Stimulated activated CD4-positive, alpha-beta T cell treated with anti-CD3 and anti-CD28 coated beads, Interleukin-15, amount 100 ng/mL, for 48 hours (primary cell): ENCODE data around the gene SLC66A1.

ENCODE experiments used
- DNase-seq, 2 donors: peaks; one replicate each; pipeline ENCODE4 v3.0.0-alpha.2; 2020; ENCODE audit warnings: low read depth in 2 of 2

The SLC66A1 gene

GRCh38 chr1:19361611-19362147 is 49.6 kb downstream of the SLC66A1 start:
- no peak for DNase-seq

DNA sequence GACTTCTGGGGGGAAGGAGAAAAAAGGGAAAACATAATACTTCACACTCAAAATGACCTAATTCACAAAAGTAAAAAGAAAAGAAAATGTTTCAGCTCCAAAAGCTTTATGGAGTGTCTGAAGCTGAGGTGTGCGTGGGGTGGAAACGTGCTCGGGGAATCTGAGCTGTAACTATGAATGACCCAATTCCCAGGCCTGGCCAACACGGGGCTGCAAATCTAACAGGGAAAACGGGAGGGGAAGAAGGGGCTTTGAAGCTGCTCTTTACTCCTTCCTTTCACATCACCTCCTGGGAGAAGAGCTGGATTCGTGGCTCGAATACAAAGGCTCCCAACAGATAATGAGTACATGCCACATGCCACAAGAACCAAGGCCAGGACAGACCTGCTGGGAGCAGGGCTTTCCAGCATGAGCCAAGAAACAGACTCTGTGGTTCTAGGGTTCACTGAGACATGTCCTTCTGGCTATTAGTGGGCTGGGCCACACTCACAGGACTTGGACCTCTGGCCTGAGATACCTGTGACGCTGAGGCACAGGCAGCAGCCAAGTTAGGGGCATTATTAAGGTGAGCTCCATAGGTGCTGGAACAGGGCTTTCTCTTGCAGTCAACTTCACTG is 51.5 kb downstream of the SLC66A1 start:
- no peak for DNase-seq

DNA sequence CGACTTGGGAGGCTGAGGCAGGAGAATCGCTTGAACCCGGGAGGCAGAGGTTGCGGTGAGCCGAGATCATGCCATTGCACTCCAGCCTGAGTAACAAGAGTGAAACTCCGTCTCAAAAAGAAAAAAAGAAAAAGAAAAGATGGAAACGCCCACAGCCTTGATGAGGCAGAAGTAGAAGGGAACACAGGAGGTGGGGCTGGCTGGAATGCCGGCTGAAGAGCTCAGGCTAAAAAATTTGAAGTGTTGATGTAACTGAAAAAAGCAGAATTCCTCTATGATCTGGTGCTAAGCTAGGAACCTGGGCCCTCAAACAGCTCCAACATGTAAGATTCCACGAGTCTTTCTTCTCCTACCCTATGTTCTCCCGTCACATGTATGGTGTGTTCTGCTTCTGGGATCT is 53.6 kb downstream of the SLC66A1 start:
- no peak for DNase-seq

GRCh38 chr1:19366599-19367536 is 54.7 kb downstream of the SLC66A1 start:
- DNase-seq: no peak

- DNase-seq: no peak
Measured at GRCh38 chr1:19367584-19368041, 55.5 kb downstream of the SLC66A1 start.

DNA sequence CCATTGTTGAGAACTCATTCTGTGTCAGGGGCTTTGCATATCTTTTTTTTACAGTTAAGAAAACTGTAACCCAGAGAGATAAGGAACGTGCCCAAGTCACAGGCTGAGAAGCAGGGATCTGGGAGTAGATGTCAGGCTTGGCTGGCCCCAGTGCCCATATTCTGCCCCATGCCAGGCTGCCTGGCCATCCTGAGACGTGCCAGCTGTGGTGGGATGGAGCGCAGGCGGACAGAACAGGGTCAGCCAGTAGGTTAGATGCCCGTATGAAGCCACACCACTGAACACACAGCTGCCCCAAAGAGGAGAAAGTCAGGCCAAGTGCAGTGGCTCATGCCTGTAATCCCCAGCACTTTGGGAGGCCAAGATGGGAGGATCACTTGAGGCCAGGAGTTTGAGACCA is 55.9 kb downstream of the SLC66A1 start:
- no peak for DNase-seq

- DNase-seq: no peak
Measured at GRCh38 chr1:19368964-19369363, 56.8 kb downstream of the SLC66A1 start.

- no peak for DNase-seq
Measured at GRCh38 chr1:19369396-19370090, 57.4 kb downstream of the SLC66A1 start.

- DNase-seq: no peak
Measured at GRCh38 chr1:19370453-19371170, 58.5 kb downstream of the SLC66A1 start.

GRCh38 chr1:19371226-19372135 is 59.4 kb downstream of the SLC66A1 start:
- DNase-seq: no peak

DNA sequence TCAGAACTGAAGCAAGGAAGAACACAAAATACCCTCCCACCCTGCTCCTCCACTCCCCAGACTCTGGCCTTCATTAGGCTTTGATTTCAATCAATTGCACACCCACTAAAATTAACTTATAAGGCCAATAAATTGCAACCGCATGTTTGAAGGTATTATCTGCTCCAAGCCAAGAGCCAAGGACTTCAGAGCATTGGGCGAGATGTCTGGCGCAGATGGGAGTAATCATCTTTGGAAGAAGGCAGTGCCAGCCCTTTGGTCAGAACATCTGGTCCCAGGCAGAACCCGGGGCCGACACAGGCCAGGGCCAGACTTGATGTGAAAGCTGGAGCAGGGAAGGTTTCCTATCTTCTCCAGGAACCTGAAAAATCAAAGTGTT is 60.0 kb downstream of the SLC66A1 start:
- no peak for DNase-seq

DNA sequence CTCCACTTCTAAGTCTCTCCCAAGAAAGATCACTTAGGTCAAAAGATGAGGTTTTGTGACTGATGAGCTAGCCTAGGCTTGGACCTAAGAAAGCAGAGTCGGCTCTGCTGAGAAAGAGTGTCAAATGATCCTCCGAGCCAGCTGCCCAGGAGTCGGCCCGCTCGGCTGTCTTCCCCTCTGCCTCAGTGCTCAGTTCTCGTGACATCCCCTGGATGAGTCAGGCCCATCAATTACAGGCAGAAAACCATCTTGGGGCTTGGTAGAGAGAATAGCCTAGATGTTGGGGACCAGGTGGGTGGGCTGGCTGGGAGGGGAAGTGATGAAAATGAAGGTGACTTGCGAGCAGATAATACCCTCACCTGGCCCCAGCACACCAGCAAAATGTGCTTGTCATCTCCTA is 60.5 kb downstream of the SLC66A1 start:
- no peak for DNase-seq

- DNase-seq: no peak
Measured at GRCh38 chr1:19373211-19374082, 61.3 kb downstream of the SLC66A1 start.

DNA sequence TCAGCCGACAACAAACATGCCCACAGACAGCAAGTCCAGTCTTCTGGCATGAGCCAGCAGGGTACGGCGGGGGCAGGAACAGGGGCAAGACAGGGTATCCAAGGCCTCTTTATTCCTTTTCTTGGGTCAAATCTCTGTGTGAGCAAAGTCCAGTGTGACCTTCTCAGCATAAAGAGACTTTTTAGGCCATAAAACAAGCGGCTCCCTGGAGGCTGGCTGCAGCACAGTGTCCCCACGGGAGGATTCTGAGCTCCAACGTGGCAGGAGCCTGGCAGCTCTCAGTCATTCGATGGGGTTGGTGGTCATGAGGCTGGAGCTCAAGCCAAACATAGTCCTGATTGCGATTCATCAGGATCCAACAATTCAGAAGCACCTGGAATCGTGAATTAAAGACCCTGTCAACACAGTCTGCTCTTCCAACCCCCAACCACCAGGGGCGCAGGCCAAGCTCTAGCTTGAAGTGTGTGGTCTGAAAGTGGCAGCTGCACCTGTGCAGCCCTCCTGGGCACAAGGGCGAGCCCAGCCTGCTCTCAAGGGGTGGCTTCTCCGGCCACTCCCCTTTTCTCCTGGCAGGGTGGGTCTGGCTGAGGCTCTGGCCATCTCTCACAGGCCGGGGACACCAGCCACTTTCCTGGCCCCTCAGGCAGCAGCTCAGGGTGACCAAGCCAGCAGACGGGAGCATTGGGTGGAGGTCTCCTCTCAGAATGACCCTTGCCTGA is 62.1 kb downstream of the SLC66A1 start:
- DNase-seq: no peak

DNA sequence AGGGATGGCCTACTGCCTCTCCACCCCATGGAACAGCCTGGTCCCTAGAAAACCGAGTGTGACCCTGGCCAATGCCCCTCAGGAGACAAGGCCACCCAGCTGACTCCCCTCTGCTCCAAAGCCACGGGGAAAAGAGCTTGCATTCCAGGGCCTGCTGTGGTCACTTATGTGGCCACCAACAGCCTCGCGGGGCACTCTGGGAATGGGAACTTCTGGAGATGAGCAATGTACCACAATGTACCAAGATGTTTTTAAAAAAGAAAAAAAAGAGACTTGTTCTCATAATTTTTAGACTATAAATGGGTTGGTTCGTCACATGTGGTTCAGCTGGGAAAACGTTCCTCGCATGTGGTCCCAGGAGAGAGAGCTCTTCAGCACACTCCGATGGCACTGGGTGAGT is 62.8 kb downstream of the SLC66A1 start:
- no peak for DNase-seq

GRCh38 chr1:19375631-19376400 is 63.7 kb downstream of the SLC66A1 start:
- no peak for DNase-seq

DNA sequence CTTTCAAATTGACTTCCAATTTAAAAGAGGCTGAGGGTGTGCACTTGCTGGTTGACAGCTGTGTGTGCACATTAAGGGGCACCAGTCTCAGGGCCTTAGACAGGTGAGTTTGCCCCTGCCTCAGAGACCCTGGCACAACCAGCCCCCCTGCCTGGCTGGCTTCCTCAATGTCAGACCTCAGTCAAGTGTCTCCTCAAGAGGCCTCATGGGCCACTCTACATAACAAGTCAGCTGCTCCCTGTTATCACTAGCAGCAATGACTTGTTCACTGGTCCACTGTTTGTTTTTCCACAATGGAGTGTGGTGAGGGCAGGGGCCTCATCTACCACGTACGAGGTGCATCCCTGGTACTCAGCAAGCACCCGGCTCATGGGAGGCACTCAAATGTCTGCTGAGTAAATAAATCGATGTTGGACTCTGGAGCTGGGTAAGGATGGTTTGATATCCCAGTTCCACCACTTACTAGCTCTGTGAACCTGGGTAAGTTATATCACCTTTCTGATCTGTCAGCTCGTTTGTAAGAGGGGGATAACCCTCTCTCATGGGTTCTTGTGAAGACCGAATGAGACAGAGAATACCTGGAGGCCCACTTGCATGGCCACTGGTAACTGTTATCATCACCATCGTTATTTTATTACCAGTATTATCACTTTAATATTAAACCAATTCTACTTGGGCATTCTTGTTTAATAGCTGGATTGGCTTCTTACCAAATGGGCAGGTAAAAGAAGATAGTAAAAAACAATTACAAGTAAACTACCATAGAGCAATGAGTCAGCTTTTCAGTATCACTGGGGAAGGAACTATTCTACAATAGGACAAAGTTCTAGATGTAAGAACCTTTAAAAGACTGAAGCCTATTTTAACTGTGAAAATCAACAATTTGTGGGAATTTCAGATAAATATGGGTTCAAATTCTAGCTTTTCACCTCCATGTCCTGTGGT is 64.6 kb downstream of the SLC66A1 start:
- DNase-seq: no peak
